ENCODE data around the gene P4HA3.

DNA sequence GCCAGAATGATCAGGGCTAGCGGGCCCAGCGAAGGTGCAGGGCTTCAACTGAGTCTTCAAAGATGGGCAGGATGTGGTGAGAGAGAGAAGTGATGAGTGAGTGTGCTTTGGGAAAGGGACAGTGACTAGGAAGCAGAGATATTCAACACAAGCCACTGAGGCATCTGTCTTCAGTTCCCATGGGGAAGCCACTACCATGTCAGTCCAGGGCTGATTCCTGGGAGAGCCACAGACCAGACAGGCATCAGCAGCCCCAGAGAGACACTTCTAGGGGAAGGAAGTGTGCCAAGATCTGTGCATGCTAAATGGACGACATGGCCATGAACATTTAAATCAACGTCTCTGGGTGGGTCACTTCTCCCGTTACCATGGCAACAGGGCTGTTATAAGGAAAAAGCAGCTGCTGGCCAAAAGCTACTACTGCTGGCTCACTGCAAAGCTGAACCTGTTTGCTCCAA, 28.5 kb downstream of the P4HA3 start:
- TF ChIP-seq CTCF (IDR thresholded peaks at IDR 0.05; ENCODE audit: low read depth, low read length, missing input control), result no peak
- no peak for TF ChIP-seq TAF1 (conservative IDR thresholded peaks at IDR 0.05)
- TF ChIP-seq RAD21 (IDR thresholded peaks at IDR 0.05), result no peak
- TF ChIP-seq FOXA1 (IDR thresholded peaks at IDR 0.05), result no peak
- TF ChIP-seq JUND (IDR thresholded peaks at IDR 0.05), result no peak
- TF ChIP-seq, protein P1, sequence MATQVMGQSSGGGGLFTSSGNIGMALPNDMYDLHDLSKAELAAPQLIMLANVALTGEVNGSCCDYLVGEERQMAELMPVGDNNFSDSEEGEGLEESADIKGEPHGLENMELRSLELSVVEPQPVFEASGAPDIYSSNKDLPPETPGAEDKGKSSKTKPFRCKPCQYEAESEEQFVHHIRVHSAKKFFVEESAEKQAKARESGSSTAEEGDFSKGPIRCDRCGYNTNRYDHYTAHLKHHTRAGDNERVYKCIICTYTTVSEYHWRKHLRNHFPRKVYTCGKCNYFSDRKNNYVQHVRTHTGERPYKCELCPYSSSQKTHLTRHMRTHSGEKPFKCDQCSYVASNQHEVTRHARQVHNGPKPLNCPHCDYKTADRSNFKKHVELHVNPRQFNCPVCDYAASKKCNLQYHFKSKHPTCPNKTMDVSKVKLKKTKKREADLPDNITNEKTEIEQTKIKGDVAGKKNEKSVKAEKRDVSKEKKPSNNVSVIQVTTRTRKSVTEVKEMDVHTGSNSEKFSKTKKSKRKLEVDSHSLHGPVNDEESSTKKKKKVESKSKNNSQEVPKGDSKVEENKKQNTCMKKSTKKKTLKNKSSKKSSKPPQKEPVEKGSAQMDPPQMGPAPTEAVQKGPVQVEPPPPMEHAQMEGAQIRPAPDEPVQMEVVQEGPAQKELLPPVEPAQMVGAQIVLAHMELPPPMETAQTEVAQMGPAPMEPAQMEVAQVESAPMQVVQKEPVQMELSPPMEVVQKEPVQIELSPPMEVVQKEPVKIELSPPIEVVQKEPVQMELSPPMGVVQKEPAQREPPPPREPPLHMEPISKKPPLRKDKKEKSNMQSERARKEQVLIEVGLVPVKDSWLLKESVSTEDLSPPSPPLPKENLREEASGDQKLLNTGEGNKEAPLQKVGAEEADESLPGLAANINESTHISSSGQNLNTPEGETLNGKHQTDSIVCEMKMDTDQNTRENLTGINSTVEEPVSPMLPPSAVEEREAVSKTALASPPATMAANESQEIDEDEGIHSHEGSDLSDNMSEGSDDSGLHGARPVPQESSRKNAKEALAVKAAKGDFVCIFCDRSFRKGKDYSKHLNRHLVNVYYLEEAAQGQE (IDR thresholded peaks at IDR 0.05), result no peak
- TF ChIP-seq, protein P2, sequence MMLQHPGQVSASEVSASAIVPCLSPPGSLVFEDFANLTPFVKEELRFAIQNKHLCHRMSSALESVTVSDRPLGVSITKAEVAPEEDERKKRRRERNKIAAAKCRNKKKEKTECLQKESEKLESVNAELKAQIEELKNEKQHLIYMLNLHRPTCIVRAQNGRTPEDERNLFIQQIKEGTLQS (IDR thresholded peaks at IDR 0.05), result no peak
- TF ChIP-seq YY1 (IDR thresholded peaks at IDR 0.05), result no peak
